HG03571 (cell line): Measurements from ENCODE around the gene LRRC47.
"Not testable (repeated sequence)": the region's sequence is repeated elsewhere in the genome, so short reads cannot be mapped to it uniquely, and the experiment has no call there.

Experiments used
- ATAC-seq: cut with Tn5 transposase; IDR thresholded peaks from one replicate; pipeline ENCODE4 v1.9.1; 2021; ENCODE audit not compliant: unreplicated experiment

Gene LRRC47

DNA sequence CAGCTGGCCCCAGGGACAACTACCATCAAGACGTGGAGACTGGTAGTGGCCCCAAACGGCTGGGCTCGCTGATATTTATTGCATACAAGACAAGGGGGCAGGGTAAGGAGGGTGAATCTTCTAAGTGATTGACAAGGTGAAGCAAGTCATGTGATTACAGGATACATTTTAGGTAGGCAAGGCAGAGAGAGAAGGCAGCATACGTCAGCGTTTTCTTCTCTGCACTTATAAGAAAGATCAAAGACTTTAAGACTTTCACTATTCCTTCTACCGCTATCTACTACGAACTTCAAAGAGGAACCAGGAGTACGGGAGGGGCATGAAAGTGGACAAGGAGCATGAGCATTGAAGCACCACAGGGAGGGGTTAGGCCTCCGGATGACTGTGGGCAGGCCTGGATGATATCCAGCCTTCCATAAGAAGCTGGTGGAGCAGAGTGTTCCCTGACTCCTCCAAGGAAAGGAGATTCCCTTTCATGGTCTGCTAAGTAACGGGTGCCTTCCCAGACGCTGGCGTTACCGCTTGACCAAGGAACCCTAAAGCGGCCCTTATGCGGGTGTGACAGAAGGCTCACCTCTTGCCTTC, 47.9 kb downstream of the LRRC47 start:
- not testable (repeated sequence) for ATAC-seq

DNA sequence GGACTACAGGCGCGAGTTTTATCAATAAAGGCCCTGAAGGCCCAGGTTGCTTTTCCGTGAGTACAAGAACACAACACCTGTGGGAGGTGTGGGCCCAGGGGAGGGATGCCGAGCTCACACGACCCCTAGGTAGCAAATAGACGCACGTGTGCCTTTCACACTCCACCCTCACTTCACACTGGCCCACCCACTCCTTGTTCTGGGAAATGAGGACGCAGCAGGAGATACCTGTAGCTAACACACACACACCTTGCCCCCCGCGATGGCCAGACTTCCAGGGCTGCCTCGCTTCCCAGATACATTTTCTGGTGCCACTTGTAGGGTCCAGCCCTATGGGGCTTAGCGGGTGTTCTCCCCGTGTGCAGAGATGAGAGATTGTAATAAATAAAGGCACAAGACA, 48.4 kb downstream of the LRRC47 start:
- ATAC-seq = no peak

DNA sequence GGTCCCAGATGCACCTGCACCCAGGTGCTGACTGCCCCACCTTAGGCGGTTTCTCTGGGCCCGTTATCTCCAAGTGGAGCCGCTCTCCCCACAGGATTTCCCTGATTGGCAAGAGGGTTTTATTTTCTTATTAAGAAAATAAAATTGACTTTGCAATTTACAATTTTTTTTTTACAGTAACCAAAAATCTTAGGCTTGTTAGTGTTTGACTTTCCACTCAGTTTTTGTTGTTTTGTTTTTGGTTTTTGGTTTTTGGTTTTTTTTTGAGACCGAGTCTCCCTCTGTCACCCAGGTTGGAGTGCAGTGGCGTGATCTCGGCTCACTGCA, 48.8 kb downstream of the LRRC47 start:
- ATAC-seq = no peak

DNA sequence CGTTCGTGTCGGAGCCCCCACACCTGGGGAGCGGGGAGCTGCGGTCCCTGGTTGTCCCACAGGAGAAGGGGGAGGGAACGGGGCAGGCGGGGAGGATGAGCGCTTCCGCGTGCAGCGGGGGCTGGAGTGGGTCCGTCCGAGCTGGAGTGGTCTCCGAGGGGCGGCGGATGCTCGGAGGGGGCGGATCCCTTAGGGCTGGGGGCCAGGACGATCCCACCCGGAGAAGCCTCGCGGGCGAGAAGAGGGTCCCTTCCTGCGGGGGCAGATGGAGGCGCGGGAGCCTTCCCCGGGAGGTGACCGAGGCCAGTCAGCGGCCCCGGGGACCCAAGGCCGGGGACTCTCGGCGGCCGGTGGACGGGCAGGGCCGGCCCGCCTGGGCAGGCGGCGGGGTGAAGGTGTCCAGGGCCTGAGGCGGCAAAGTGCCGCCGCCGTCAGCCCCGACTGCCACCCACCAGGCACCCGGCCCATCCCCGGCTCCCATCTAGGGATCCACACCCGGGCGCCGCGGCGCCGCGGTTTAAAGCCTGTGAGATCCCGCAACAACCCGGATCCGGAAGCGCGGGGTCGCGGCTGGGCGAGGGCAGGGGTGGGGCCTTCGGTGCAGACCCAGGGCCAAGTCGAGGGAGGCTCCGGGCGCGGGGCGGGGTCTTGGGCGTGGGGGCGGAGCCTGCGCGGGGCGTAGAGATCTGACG, 49.3 kb downstream of the LRRC47 start:
- ATAC-seq = peak; percentile 72

DNA sequence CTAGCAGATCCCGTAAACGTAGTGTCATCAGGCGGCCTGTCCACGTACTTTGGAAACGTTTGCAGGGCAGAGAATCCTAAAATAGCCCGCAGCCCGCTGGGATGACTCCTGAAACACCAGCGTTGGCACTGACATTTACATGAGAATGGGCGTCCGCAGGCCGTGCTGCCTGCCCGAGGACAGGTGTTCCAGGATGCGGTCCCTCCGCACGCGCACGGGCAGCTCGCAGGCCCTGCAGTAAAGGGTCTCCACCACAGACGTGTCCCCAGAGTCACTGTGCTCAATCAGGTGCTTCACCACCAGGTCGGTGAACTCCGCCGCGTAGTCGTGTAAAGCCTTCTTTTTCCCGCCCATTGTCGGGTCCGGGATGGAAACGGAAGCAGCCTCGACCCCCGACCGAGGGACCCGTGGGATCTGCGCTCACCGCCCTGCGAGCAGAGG, 49.9 kb downstream of the LRRC47 start:
- ATAC-seq = no peak

DNA sequence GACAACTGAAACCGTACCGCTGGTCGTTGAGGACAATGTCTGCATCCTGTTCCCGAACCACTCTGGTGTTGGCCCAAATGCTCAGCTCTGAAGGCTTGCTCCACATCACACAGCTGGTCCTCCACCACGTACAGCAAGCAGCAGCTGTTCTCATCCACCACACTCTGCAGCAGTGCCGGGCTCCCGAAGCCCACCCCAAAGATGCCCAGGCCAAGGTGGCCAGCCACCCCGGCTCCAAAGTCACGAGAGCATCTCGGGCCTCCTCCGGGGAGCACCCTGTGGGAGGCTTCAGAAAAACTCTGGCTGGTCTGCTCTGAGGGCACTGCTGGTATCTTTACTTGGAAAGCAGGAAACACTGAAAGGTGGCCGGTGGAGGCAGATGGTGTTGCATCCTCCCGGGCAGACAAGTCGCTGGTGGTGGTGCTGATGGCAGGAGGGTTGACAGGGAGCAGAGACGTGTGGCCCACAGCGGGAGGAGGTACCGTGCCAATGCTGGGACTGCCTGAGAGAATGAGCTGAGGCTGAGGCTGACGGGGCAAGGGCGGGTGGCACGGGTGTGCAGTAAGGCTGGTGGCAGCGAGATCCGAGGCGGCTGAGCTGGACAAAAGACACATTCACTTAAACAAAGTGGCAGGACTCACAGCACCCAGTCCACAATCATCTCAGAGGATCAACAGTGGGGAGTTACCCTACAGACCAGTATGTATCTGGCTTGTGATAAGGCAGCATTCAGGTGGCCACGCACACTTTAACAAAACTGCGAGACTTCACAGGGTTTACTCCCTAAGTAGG, 50.5 kb downstream of the LRRC47 start:
- ATAC-seq = no peak

DNA sequence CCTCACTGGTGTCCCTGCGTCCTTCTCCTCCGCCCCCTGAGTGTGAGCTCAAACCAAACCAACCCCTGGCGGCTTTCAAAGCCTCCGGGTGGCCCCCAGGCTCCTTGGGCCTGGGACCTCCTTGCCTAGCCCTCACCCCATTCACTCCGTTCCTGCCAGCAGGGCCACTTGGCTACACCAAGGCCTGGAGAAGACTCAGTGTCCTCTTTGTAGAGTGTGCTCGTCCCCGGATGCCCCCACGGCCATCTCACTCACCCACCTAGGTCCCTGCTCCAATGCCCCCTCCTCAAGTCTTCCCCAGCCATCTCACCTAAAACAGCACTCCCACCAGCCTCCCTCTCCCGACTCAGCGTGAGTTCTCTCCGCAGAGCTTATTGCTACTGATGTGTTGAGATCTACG, 51.2 kb downstream of the LRRC47 start:
- ATAC-seq = no peak

DNA sequence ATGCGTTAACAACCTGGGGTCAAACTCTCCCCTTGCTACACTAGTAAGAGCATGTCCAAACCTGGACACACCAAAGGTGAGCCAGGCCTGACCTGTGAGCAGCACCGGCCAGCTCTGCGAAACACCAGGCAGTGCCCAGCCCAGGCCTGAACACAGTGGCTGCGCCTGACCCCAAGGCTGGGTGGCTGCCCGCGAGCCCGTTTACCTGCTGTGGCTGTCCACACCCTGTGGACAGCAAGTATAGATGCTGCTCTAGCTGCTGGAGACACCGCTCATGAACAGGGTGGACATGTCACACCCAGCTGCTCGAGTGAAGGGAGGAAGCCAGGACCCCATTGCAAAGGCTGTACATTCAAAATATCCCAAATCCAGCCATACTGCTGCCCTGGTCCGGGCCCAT, 51.7 kb downstream of the LRRC47 start:
- ATAC-seq = no peak

DNA sequence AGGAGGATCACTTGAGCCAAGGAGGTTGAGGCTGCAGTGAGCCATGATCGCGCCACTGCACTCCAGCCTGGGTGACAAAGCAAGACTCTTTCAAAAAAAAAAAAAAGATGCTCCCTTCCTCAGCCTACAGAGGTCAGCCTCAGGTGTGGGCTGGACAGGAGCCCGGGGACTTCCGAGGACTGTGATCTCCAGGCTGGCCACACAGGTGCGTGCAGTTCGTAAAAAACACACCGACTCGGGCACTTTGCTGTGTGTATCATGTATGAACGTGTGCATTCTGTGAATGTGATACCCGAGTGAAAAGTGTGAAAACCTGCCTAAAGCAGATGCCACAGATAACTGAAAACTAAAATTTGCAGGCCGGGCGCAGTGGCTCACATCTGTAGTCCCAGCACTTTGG, 52.5 kb downstream of the LRRC47 start:
- no peak for ATAC-seq

DNA sequence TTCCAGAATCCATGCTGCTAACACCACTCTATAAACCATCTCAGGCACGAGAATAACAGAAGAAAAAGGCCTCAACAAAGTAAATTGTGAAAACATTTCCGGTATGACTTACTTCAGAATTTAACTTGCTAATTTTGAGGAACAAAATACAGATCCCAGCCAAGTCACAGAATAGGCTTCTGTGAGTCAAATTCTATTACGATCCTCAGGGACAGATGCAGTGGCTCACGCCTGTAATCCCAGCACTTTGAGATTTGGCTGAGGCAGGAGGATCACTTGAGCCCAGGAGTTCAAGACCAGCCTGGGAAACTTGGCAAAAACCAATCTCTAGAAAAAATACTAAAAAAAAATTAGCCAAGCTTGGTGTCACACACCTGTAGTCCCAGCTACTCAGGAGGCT, 52.9 kb downstream of the LRRC47 start:
- ATAC-seq = no peak

DNA sequence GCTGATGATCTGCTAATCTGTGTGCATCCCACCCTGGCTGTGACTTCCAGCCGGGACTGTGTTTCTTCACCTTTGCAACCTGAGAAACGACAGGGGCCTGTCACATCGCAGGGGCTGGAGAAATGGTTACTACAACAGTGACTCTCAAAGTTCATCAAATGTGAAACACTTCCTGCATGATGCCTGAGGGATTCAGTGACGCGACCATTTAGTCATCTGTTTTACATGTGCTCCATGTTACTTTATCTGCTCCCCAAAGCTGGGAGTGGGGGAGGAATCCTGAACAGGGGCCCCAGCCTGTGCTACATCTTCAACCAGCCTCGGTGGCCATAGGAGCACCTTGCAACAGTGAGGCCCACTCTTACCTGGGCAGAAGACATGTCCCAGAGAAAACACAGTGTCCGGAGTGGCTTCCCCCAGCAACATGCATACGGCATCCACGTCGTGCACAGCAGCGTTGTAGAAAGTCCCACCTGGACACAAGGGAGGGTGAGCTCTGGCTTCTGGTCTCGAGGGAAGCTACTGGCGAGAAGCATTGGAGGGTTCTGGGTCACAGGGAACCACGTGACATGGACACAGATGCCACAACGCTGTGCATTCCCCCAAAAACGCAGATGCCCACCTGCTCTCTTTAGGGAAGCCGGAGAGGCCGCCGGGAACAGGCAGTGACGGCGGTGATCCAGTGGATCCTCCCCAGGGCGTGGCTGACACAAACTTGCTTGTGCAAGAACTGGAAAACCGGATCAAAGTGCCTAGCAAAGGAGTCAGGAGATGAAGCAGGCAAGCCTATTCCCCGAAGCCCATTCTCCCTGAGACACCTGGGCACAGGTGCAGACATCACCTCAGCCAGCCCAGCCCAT, 53.6 kb downstream of the LRRC47 start:
- no peak for ATAC-seq

DNA sequence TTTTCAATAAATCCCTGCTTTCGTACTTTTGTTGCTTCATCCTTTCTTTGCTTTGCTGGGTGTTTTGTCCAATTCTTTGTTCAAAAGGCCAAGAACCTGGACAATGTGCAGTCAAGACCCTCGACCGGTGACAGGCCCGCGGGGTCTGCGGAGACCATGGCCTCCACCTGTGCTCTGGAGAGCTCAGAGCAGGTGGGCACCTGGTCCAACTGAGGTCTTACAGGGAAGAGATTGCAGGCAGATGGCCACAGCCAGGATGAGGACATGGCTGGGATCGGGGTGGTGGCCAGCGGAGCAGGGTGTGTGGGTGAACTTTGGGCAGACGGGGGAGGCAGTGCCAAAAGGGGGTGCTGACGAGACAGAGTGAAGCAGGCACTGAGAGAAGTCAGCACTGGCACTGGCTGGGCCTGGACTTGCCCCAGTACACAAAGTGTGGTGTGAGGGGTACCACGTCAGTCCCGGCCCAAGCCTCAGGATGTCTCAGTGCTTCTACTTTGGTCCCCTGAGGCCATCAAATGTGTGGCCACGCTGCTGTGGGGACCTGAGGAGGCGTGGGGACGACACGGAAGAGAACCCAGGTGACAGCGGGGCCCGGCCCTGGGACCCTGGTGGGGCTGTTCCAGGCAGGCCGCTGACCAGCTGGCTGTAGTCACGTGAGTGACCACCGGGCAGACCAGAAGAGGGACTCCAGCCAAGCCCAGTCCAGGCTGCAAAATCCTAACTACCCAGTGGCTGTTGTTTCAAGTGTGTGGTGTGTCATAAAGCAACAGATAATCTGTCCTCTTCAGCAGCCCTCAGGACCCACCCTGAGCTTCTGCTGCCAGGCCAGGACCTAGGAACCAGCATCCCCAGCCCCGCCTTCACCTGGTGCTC, 54.5 kb downstream of the LRRC47 start:
- no peak for ATAC-seq

DNA sequence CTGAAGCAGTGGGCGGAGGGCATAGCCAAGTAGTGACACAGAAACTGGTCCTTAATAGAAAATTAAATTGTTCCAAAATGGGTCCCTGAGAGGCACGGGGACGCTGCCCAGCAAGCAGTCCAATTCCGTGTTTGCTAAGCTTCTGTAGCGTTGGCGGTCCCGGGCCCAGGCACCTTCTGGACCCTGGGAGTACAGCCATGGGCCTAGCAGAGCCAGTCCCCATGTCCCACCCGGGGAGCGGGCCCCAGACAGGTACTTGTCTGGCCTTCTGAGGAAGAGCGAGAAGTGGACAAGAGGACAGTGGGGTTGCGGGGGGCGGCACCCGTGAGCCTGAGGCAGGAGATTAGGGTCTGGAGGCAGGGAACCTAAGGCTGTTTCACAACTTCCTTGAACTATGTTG, 55.5 kb downstream of the LRRC47 start:
- no peak for ATAC-seq

DNA sequence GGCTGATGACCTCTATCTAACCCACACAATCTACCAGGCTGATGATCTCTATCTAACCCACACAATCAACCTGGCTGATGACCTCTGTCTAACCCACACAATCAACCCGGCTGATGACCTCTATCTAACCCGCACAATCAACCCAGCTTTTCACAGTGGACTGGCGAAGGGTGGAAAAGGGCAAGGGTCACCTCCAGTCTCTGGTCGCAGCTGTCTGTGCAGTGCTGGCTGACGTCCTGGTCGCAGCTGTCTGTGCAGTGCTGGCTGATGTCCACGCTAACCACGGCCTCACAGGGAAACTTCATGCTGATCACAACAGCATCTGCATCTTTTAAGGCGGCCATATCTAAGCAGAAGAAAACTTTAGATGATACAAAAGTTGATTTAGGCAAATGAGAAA, 56.3 kb downstream of the LRRC47 start:
- ATAC-seq = no peak

DNA sequence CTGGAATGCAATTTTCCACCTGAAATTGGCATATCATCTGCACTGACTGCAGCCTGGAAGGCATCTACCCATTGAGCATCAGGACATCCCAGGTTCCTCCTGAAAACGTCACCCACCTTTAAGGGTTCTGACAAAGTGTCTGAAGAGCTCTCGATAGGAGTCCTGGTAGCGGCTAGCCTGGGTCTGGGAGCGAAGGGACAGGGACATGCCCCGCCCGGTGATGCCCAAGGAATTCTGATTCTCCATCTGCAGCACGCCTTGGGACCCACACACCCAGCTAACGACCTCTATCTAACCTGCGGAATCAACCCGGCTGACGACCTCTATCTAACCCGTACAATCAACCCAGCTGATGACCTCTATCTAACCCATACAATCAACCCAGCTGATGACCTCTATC, 57.4 kb downstream of the LRRC47 start:
- no peak for ATAC-seq

DNA sequence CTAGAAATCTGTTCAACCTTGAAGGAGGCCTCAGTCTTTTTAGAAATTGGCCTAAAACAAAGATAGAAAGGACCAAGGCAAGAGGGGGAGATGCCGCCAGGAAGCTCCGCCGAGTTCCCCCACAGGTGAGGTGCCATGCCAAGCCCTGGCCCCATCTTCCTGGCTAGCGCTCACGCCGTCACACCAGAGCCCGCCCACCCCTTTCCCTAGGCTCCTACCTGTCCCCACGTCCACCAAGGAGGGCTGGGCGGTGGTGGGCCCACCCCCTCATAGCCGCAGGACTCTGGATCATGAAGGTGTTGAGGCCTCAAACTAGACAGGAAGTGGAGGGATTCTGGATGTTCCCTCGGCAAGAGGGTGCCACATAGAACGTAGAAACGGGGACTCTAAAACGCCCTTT, 59.6 kb downstream of the LRRC47 start:
- no peak for ATAC-seq

DNA sequence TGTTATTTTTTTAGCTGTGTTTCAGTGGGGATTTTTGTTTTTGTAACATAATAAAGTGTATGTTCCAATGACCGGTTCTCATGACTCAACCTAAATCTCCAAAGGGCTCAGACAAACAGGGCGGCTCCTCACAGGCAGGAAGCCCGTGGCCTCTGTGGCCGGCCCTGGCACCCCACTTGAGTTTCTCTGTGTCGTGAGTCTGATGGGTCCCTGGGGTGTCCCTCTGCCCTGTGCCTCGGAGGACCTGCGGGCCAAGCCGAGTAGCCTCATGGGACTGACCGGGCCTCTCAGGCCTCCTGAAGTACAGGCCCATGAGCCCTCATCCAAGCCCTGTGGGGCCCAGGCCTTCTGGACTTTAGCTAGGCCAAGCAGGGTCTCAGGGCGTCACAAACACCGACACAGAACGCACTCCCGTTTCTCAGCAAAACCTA, 60.2 kb downstream of the LRRC47 start:
- no peak for ATAC-seq

DNA sequence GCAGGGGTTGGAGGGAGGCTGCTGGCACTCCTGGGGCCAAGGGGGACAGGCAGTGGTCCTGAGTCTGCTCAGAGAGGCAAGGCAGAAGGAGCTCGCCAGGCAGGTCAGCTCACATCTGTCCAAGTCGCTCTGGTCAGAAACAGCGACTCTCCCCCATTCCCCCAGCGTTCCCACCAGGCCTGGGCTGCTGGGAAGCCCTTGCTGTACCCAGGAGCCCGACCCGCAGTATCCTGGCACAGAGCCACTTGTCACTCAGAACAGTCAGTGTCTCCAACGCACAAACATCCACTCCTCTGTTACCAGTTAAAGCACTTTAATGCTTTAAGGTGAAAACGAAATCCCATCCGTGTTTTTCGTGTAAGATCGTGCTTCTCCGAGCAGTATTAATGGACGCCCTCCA, 60.6 kb downstream of the LRRC47 start:
- no peak for ATAC-seq

DNA sequence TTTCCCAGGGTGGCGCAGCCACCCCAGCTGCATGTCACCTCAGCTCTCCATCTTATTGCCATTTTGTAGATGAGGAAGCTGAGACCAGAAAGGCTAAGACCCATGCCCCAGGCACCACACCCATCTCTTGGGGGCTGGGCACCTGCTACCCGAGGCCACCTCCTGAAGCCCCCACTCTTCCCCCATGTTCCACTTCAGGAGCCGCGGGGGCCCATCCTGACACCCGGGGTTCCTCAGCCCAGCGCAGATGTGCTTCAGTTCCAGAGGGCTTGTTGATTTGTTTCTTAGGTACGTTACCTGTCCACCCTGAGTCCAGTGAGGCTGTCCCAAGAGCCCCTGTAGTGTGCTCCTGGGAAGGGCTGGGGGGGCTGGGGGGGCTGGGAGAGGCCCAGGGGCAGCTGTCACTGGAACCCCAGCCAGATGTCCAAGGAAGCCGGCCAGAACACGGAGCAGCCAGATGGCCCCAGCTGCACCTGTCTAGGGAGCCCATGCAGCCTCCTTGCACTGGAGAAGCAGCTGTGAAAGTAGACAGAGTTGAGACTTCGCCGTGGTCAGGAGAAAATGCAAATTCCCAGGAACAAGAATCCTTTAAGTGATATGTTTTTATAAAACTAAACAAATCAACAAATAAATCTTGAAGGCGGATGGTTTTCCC, 61.1 kb downstream of the LRRC47 start:
- no peak for ATAC-seq

DNA sequence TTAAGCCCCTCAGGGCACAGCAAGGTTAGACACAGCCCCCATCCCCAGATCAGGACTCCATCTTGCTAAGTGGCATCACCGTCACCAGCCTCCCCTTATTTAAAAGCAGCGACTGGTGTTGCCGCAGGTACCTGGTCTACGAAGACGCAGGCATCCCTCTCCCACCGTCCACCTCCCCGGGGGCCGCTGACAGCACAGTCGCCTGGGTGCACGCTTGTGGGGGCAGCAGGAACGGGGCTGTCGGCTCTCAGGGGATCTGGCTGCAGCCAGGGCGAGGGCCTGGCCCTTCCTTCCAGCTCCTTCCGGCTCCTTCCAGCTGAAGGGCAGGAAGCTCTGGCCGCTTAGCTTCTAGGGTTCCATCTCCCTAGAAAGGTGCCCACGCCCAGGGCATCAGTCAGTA, 61.7 kb downstream of the LRRC47 start:
- no peak for ATAC-seq
